SK-N-MC (cell line): ENCODE results near the gene KRT86.

Source experiments
- EZH2 ChIP-seq: fragments of 200-600 bp; sonication (generic); IDR thresholded peaks from one replicate; pipeline ENCODE4 v1.6.1; 2017; ENCODE audit warnings: antibody characterized with exemption
- POLR2AphosphoS5 ChIP-seq: IDR thresholded peaks from 2 replicates; pipeline ENCODE4 v1.6.1; 2012; ENCODE audit warnings: mild to moderate bottlenecking, low read depth, low read length, borderline replicate concordance

- no peak for TF ChIP-seq EZH2
- no peak for TF ChIP-seq POLR2AphosphoS5
Observed at GRCh38 chr12:52259657-52260243, 14.7 kb upstream of the KRT86 start.
